Measurements from ENCODE around the gene TRIM14. TPM values are rescaled to one million over a fixed set of nuclear protein-coding genes. Genes with fewer than 3 reads are reported as not detected.
"Not testable (repeated sequence)": the region's sequence is repeated elsewhere in the genome, so short reads cannot be mapped to it uniquely, and the experiment has no call there.

Gene TRIM14
- total RNA-seq, 4 donors from 2014 or later, result 15.8 to 22.9 (median 20.0) TPM

DNA sequence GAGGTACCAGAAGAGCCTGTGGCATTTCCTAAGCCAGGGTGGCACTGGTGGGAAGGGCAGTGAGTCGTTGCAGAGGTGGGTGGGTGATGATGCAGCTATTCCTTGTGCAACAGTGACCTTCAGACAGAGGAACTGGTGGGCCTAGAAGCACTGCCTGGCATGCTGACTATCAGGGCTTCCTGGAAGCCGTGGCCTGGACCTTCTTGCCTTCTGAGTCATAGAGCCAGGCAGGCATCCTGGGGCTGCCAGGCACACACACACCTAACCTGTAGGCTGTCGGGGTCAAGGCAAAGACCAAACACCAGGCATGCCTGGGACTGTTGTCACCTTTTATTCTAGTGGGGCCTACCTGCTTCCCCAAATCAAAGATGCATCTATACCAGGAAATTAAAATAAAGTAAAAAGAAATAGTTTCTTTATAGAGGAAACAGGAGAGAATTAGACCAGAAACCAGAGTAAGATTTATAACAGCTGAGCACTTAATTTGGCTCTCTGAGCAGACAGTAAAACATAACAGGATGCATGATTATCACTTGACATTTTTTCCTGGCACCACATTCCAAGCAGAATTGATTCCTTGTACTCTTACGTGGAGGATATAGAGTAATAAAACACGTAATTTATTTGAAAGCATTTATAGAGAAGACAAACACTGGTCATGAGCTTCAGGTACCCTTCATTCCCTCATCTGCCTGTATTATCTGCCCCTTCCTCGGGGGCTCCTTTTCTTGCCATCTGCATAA lies 37.4 kb downstream of the TRIM14 start:
- H3K4me3 ChIP-seq, result no peak overlapping the region
- no peaks in the 10 kb centered on the region for H3K9me3 ChIP-seq
- no peak overlapping the region for H3K27ac ChIP-seq
- peaks cover 57% of the 10 kb centered on the region for H3K36me3 ChIP-seq
- H3K4me1 ChIP-seq, result peaks cover 14% of the 10 kb centered on the region
- peak; percentile 61 to 62 for DNase-seq (ENCODE audit: low spot score in 2 of 2)
- H3K27me3 ChIP-seq, result no peaks in the 10 kb centered on the region
- 49% methylated on average over 6 of the region's 6 CpGs for WGBS
- TF ChIP-seq, protein P1, sequence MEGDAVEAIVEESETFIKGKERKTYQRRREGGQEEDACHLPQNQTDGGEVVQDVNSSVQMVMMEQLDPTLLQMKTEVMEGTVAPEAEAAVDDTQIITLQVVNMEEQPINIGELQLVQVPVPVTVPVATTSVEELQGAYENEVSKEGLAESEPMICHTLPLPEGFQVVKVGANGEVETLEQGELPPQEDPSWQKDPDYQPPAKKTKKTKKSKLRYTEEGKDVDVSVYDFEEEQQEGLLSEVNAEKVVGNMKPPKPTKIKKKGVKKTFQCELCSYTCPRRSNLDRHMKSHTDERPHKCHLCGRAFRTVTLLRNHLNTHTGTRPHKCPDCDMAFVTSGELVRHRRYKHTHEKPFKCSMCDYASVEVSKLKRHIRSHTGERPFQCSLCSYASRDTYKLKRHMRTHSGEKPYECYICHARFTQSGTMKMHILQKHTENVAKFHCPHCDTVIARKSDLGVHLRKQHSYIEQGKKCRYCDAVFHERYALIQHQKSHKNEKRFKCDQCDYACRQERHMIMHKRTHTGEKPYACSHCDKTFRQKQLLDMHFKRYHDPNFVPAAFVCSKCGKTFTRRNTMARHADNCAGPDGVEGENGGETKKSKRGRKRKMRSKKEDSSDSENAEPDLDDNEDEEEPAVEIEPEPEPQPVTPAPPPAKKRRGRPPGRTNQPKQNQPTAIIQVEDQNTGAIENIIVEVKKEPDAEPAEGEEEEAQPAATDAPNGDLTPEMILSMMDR (IDR thresholded peaks at IDR 0.05), result no peak
- peak in 1 of 3 donors; percentile 16 for TF ChIP-seq POLR2AphosphoS5 (IDR thresholded peaks at IDR 0.05)

- Histone ChIP-seq H3K4me1 (peaks cover 12% of the 10 kb centered on the region), H3K9me3 (no peaks in the 10 kb centered on the region), H3K27me3 (no peaks in the 10 kb centered on the region), H3K27ac (no peak overlapping the region), H3K36me3 (peaks cover 57% of the 10 kb centered on the region), H3K4me3 (no peak overlapping the region)
- DNase-seq (ENCODE audit: low spot score in 2 of 2), result peak; percentile 54 to 72
- 96% methylated on average over 9 of the region's 12 CpGs for WGBS
- TF ChIP-seq, protein P1 (IDR thresholded peaks at IDR 0.05), result no peak
- TF ChIP-seq POLR2A (IDR thresholded peaks at IDR 0.05) (no peak), EP300 (IDR thresholded peaks at IDR 0.05) (no peak), POLR2AphosphoS5 (IDR thresholded peaks at IDR 0.05) (no peak)
Measured at GRCh38 chr9:98080780-98081179, 38.2 kb downstream of the TRIM14 start.

- 91% methylated on average over 1 of the region's 1 CpG for WGBS
- Histone ChIP-seq H3K4me3 (no peak overlapping the region), H3K9me3 (no peaks in the 10 kb centered on the region), H3K27me3 (no peaks in the 10 kb centered on the region), H3K36me3 (peaks cover 57% of the 10 kb centered on the region), H3K4me1 (peaks cover 17% of the 10 kb centered on the region), H3K27ac (no peak overlapping the region)
- no peak for DNase-seq (ENCODE audit: low spot score in 2 of 2)
- TF ChIP-seq EP300 (IDR thresholded peaks at IDR 0.05), result no peak
- TF ChIP-seq, protein P1 (IDR thresholded peaks at IDR 0.05), result no peak
- no peak for TF ChIP-seq POLR2A (IDR thresholded peaks at IDR 0.05)
- no peak for TF ChIP-seq POLR2AphosphoS5 (IDR thresholded peaks at IDR 0.05)
Measured at GRCh38 chr9:98080326-98080725, 38.7 kb downstream of the TRIM14 start.

DNA sequence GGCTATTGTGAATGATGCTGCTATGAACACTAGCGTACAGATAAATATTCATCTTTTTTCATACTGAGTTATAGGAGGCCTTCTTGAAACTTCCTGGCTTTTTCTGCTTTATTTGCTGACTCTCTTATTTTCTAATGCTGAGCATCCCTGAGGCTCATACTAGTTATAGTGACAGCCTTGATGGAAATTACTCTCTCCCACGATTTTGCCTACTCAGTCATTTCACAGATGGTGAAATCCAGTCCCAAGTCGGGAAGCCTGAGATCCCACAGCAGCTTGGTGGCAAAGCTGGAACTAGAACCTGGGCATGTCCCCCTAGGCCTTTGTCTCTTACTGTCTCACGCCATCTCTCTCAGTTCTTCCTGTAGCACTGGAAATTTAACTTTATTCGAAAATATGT lies 40.1 kb downstream of the TRIM14 start:
- WGBS, result 74% methylated on average over 5 of the region's 5 CpGs
- no peaks in the 10 kb centered on the region for H3K27me3 ChIP-seq
- peaks cover 29% of the 10 kb centered on the region for H3K4me1 ChIP-seq
- peaks cover 50% of the 10 kb centered on the region for H3K36me3 ChIP-seq
- no peaks in the 10 kb centered on the region for H3K9me3 ChIP-seq
- no peak overlapping the region for H3K27ac ChIP-seq
- TF ChIP-seq, protein P1 (IDR thresholded peaks at IDR 0.05), result no peak
- no peak for TF ChIP-seq EP300 (IDR thresholded peaks at IDR 0.05)
- no peak for TF ChIP-seq POLR2A (IDR thresholded peaks at IDR 0.05)
- no peak for TF ChIP-seq POLR2AphosphoS5 (IDR thresholded peaks at IDR 0.05)
- H3K4me3 ChIP-seq, result no peak overlapping the region
- no peak for DNase-seq (ENCODE audit: low spot score in 2 of 2)

DNA sequence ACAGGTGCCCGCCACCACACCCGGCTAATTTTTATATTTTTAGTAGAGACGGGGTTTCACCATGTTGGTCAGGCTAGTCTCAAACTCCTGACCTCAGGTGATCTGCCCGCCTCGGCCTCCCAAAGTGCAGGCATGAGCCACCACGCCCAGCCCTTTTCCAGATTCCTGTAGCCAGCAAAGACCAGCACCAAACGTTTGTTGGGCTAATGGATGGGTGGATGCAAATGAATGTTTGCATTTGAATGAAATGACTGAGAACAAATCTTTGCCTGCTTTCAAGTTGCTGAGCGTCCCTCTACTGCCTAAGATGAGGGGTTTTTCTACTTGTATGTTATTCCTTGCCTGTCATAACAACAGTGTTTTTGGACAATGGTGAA lies 42.5 kb downstream of the TRIM14 start:
- H3K9me3 ChIP-seq; DNase-seq (ENCODE audit: low spot score in 2 of 2); H3K27ac ChIP-seq; H3K4me3 ChIP-seq; H3K27me3 ChIP-seq: not testable (repeated sequence)
- 88% methylated on average over 8 of the region's 8 CpGs for WGBS
- H3K36me3 ChIP-seq, result peaks cover 27% of the 10 kb centered on the region
- peaks cover 34% of the 10 kb centered on the region for H3K4me1 ChIP-seq
